ENCODE data around the gene ATP11A. TPM values are rescaled to one million over a fixed set of nuclear protein-coding genes. Genes with fewer than 3 reads are reported as not detected.

ATP11A gene
- total and polyA plus RNA-seq, 2 donors (not counting 3 experiments of a cell fraction or from before 2014, with no cell fraction given), result 16.5 to 88.1 TPM

DNA sequence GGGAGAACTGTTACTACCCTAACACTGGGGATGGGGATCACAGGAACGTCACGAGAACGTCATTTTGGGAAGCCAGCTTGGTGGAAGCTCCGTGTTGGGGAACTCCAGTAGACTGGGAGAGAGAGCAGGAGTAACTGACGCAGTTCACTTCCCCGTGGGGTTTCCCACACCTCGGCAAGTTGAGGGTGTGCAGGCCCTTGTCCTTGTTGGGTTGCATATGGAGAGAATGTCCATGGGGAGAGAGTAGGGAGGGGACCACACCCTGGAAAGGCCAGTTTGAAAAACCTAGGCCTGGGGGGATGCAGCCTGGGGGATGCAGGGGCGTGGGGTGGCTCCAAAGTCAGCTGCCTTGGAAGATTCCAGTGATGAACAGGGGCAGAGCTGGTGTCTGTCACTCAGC lies 228.4 kb downstream of the ATP11A start:
- no peak for TF ChIP-seq JUN (IDR thresholded peaks at IDR 0.05; ENCODE audit: borderline replicate concordance, insufficient read depth, insufficient read length, low read depth)
- H3K9me3 ChIP-seq (replicated peaks; ENCODE audit: control insufficient read depth, insufficient read depth, low read length), result no peaks in the 10 kb centered on the region
- no peak for DNase-seq (ENCODE audit: low read depth, low spot score)
- POLR2A ChIA-PET, result no interaction called here
- H3K79me2 ChIP-seq (ENCODE audit: control insufficient read depth, insufficient read depth, low read length), result no peaks in the 10 kb centered on the region
- BruUV-seq (replicated peaks), result no TSS peak
- H2AFZ ChIP-seq (ENCODE audit: low read depth, low read length), result no peak overlapping the region
- H3K9me1 ChIP-seq (replicated peaks; ENCODE audit: control insufficient read depth, extremely low read depth, insufficient read depth, low read length), result no peaks in the 10 kb centered on the region
- H3K4me1 ChIP-seq (ENCODE audit: control insufficient read depth, extremely low read depth, insufficient read depth, low read length), result no peaks in the 10 kb centered on the region
- peaks cover 0 to 2% of the 10 kb centered on the region in 2 experiments for H3K27me3 ChIP-seq (ENCODE audit: control insufficient read depth in 2 of 2, insufficient read depth in 2 of 2, low read length in 2 of 2)
- no peaks in the 10 kb centered on the region for H4K20me1 ChIP-seq (replicated peaks; ENCODE audit: control insufficient read depth, extremely low read depth, insufficient read depth, low read length)
- CTCF ChIA-PET, result interaction anchor here (1.3 kb wide), 1 partner anchor 24 kb away, joined by 3 read pairs; no protein-coding TSS in a partner anchor
- no peaks in the 10 kb centered on the region for H3K36me3 ChIP-seq (ENCODE audit: control insufficient read depth in 2 of 2, extremely low read depth in 1 of 2, insufficient read depth in 2 of 2, low read length in 2 of 2)
- no peak overlapping the region for H3K27ac ChIP-seq (ENCODE audit: insufficient read depth, low read depth, low read length)
- no peak for FAIRE-seq
- H3K4me2 ChIP-seq (ENCODE audit: insufficient read depth, low read length), result no peak overlapping the region
- intact Hi-C loops (cut with micrococcal nuclease), result no loop called here
- dilution Hi-C loops (cut with MboI; ENCODE audit: extremely low pct_ligation_motif_present, low sequenced_read_pairs), result no loop called here
- no peak overlapping the region for H3K4me3 ChIP-seq (replicated peaks in 1 of 3; ENCODE audit: insufficient read depth in 1 of 3, low read depth in 1 of 3, low read length in 3 of 3)
- no peak overlapping the region for H3K9ac ChIP-seq (replicated peaks; ENCODE audit: extremely low read depth, insufficient read depth, low read length)

DNA sequence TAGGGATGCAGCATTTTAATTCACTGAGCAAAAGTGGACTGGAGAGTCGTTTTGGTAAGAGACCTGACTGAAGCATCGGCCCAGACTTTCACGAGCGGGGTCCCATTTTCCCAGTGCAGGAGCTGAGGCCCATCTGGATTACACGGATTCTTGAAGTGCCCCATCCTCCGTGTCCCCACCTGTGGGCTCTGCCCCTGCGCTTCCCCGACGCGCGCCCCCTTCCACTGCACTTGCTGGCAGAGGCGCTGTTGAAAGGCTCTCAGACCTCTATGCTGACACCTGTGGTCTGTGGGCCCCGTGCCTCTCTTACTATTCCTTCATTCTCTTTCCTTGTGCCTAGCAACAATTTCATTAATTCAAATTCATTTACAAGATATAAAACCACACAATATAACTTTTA lies 228.9 kb downstream of the ATP11A start:
- H3K36me3 ChIP-seq (ENCODE audit: control insufficient read depth in 2 of 2, extremely low read depth in 1 of 2, insufficient read depth in 2 of 2, low read length in 2 of 2), result no peaks in the 10 kb centered on the region
- peaks cover 0 to 2% of the 10 kb centered on the region in 2 experiments for H3K27me3 ChIP-seq (ENCODE audit: control insufficient read depth in 2 of 2, insufficient read depth in 2 of 2, low read length in 2 of 2)
- no peaks in the 10 kb centered on the region for H3K79me2 ChIP-seq (ENCODE audit: control insufficient read depth, insufficient read depth, low read length)
- TF ChIP-seq POLR2AphosphoS5 (IDR thresholded peaks at IDR 0.05; ENCODE audit: insufficient read depth, low read depth, low read length), result no peak
- POLR2A ChIA-PET, result no interaction called here
- no peak overlapping the region for H3K9ac ChIP-seq (replicated peaks; ENCODE audit: extremely low read depth, insufficient read depth, low read length)
- no TSS peak for BruUV-seq (replicated peaks)
- no peak overlapping the region for H3K4me2 ChIP-seq (ENCODE audit: insufficient read depth, low read length)
- H3K4me1 ChIP-seq (ENCODE audit: control insufficient read depth, extremely low read depth, insufficient read depth, low read length), result no peaks in the 10 kb centered on the region
- CTCF ChIA-PET, result interaction anchor here (1.3 kb wide), 1 partner anchor 24 kb away, joined by 3 read pairs; no protein-coding TSS in a partner anchor
- dilution Hi-C loops (cut with MboI; ENCODE audit: extremely low pct_ligation_motif_present, low sequenced_read_pairs), result no loop called here
- no peak overlapping the region for H3K4me3 ChIP-seq (replicated peaks in 1 of 3; ENCODE audit: insufficient read depth in 1 of 3, low read depth in 1 of 3, low read length in 3 of 3)
- H3K9me1 ChIP-seq (replicated peaks; ENCODE audit: control insufficient read depth, extremely low read depth, insufficient read depth, low read length), result no peaks in the 10 kb centered on the region
- H4K20me1 ChIP-seq (replicated peaks; ENCODE audit: control insufficient read depth, extremely low read depth, insufficient read depth, low read length), result no peaks in the 10 kb centered on the region
- no peaks in the 10 kb centered on the region for H3K9me3 ChIP-seq (replicated peaks; ENCODE audit: control insufficient read depth, insufficient read depth, low read length)
- no peak overlapping the region for H3K27ac ChIP-seq (ENCODE audit: insufficient read depth, low read depth, low read length)
- FAIRE-seq, result no peak
- H2AFZ ChIP-seq (ENCODE audit: low read depth, low read length), result no peak overlapping the region
- DNase-seq (ENCODE audit: low read depth, low spot score), result no peak
- intact Hi-C loops (cut with micrococcal nuclease), result no loop called here

Data from endothelial cell of umbilical vein (primary cell).